ENCODE results near the gene DERA.
"Not testable (repeated sequence)": the region's sequence is repeated elsewhere in the genome, so short reads cannot be mapped to it uniquely, and the experiment has no call there.

GRCh38 chr12:16057351-16057751, 146.2 kb downstream of the DERA start:
- TF ChIP-seq POLR2A (IDR thresholded peaks at IDR 0.05); POLR2AphosphoS5 (IDR thresholded peaks at IDR 0.05; ENCODE audit: insufficient read depth in 1 of 2, low read depth in 1 of 2); CTCF (IDR thresholded peaks at IDR 0.05): not testable (repeated sequence)

Data from vagina (tissue), 2 donors.